Sigmoid colon (tissue), 7 donors: Measurements from ENCODE around the gene SLC6A3. TPM values are rescaled to one million over a fixed set of nuclear protein-coding genes. Genes with fewer than 3 reads are reported as not detected.
"Not testable (repeated sequence)": the region's sequence is repeated elsewhere in the genome, so short reads cannot be mapped to it uniquely, and the experiment has no call there.

ENCODE experiments used
- DNase-seq: peaks from one replicate; pipeline ENCODE4 v3.0.0-alpha.2; 2019
- H3K27ac ChIP-seq, 4 donors: fragments of 200-600 bp; sonication (generic); one replicate each; pipeline ENCODE4 v1.5.1; 2016 to 2019; ENCODE audit warnings: mild to moderate bottlenecking in 1 of 4
- H3K27me3 ChIP-seq, 3 donors: fragments of 200-600 bp; sonication (generic); one replicate each; pipeline ENCODE4 v1.5.1; 2019; ENCODE audit warnings: mild to moderate bottlenecking in 1 of 3
- H3K36me3 ChIP-seq, 4 donors: fragments of 200-600 bp; sonication (generic); one replicate each; pipeline ENCODE4 v1.5.1; 2016 to 2019
- H3K4me1 ChIP-seq, 4 donors: fragments of 200-600 bp; sonication (generic); one replicate each; pipeline ENCODE4 v1.5.1; 2017 to 2019
- H3K4me3 ChIP-seq, 4 donors: fragments of 200-600 bp; sonication (generic); one replicate each; pipeline ENCODE4 v1.5.1; 2017 to 2019; ENCODE audit warnings: mild to moderate bottlenecking in 2 of 4, moderate library complexity in 1 of 4
- H3K9me3 ChIP-seq, 4 donors: fragments of 200-600 bp in 3 of 4; sonication (generic) in 3 of 4; one replicate each; pipeline versions ENCODE4 v1.5.1 to v1.6.1; 2013 to 2019
- CTCF ChIP-seq, 4 experiments: fragments of 450-650 bp in 3 of 4; fragments of 200-600 bp in 1 of 4; IDR thresholded peaks; one replicate each; pipeline ENCODE4 v1.5.1; 2016 to 2019; ENCODE audit warnings: antibody characterized with exemption in 4 of 4, mild to moderate bottlenecking in 3 of 4, moderate library complexity in 2 of 4
- EP300 ChIP-seq, 4 donors: sonication (generic); formaldehyde crosslinking; IDR thresholded peaks; one replicate each; pipeline ENCODE4 v1.6.1; 2017; ENCODE audit warnings: antibody characterized with exemption in 4 of 4
- POLR2A ChIP-seq, 2 donors: fragments of 450-650 bp; IDR thresholded peaks; one replicate each; pipeline ENCODE4 v1.6.1; 2016; ENCODE audit warnings: antibody characterized with exemption in 2 of 2, mild to moderate bottlenecking in 2 of 2, moderate library complexity in 2 of 2
- POLR2AphosphoS5 ChIP-seq, 4 donors: sonication (generic); formaldehyde crosslinking; IDR thresholded peaks; one replicate each; pipeline ENCODE4 v1.6.1; 2017; ENCODE audit warnings: antibody characterized with exemption in 4 of 4
- WGBS, 2 donors: extraction: QIAGEN DNeasy Blood & Tissue Kit; methylation state at CpG; one replicate each; pipeline ENCODE4 v1.1.7; 2013; 5-methylcytosine and 5-hydroxymethylcytosine counted together
- intact Hi-C: fragments of 100-400 bp; cut with DNase I; formaldehyde crosslinking; loops from one replicate; pipeline ENCODE4 v1.15.1; 2023
- polyA plus RNA-seq, 3 donors: library from polyadenylated mRNA; stranded (reverse); fragments of 200-250 nt; gene quantifications; one replicate each; pipeline ENCODE4 v1.2.3, GENCODE V29; 2013
- total RNA-seq, 4 donors: library from RNA; depleted of rRNA; stranded (reverse); fragments of >200 nt; gene quantifications; one replicate each; pipeline ENCODE4 v1.1.0, GENCODE V29; 2016
- donor health status: healthy with polysubstance abuse.
- donor health status: Bipolar disorder and iron deficiency.
- donor health status: healthy.

The SLC6A3 gene
- total and polyA plus RNA-seq, 7 donors, result 0.06 TPM; not detected in 6

- no peak for TF ChIP-seq EP300 (IDR thresholded peaks at IDR 0.05)
- TF ChIP-seq CTCF (IDR thresholded peaks at IDR 0.05), result no peak
- TF ChIP-seq POLR2AphosphoS5 (IDR thresholded peaks at IDR 0.05), result no peak
- no peak for TF ChIP-seq POLR2A (IDR thresholded peaks at IDR 0.05)
- no peaks in the 10 kb centered on the region for H3K36me3 ChIP-seq
- H3K27me3 ChIP-seq, result peaks cover 3 to 70% (median 35%) of the 10 kb centered on the region in 3 donors
- H3K9me3 ChIP-seq, result no peaks in the 10 kb centered on the region
- 75 to 87% methylated on average over 29 of the region's 29 CpGs for WGBS, 2 donors
- no peak overlapping the region for H3K4me3 ChIP-seq
- no peak for DNase-seq
- no peaks in the 10 kb centered on the region for H3K4me1 ChIP-seq
- no peak overlapping the region for H3K27ac ChIP-seq
- intact Hi-C loops, result no loop called here
Observed at GRCh38 chr5:1362242-1363015, 82.8 kb downstream of the SLC6A3 start.

GRCh38 chr5:1360861-1361260 is 84.4 kb downstream of the SLC6A3 start:
- H3K4me1 ChIP-seq, result no peaks in the 10 kb centered on the region
- intact Hi-C loops, result no loop called here
- H3K27me3 ChIP-seq, result peaks cover 3 to 77% (median 36%) of the 10 kb centered on the region in 3 donors
- no peak overlapping the region for H3K4me3 ChIP-seq
- H3K36me3 ChIP-seq, result no peaks in the 10 kb centered on the region
- no peaks in the 10 kb centered on the region for H3K9me3 ChIP-seq
- TF ChIP-seq EP300 (IDR thresholded peaks at IDR 0.05), result no peak
- TF ChIP-seq POLR2AphosphoS5 (IDR thresholded peaks at IDR 0.05), result no peak
- no peak for TF ChIP-seq POLR2A (IDR thresholded peaks at IDR 0.05)
- TF ChIP-seq CTCF (IDR thresholded peaks at IDR 0.05), result no peak
- no peak overlapping the region for H3K27ac ChIP-seq
- 75 to 79% methylated on average over 4 of the region's 4 CpGs for WGBS, 2 donors
- no peak for DNase-seq

- H3K4me1 ChIP-seq, DNase-seq, H3K4me3 ChIP-seq, H3K27ac ChIP-seq, H3K36me3 ChIP-seq, intact Hi-C loops, H3K9me3 ChIP-seq: not testable (repeated sequence)
- WGBS, 2 donors, result 76 to 78% methylated on average over 7 of the region's 7 CpGs
- H3K27me3 ChIP-seq, result peaks cover 3 to 77% (median 36%) of the 10 kb centered on the region in 3 donors
Observed at GRCh38 chr5:1360367-1360766, 84.9 kb downstream of the SLC6A3 start.

- 83 to 89% methylated on average over 11 of the region's 11 CpGs for WGBS, 2 donors
- peaks cover 3 to 75% (median 36%) of the 10 kb centered on the region in 3 donors for H3K27me3 ChIP-seq
- intact Hi-C loops, result no loop called here
Observed at GRCh38 chr5:1359713-1360112, 85.5 kb downstream of the SLC6A3 start.

More at GRCh38 chr5:1359713-1360112, 85.5 kb downstream of the SLC6A3 start:
- Histone ChIP-seq H3K9me3 (no peaks in the 10 kb centered on the region), H3K36me3 (no peaks in the 10 kb centered on the region), H3K27ac (no peak overlapping the region), H3K4me3 (no peak overlapping the region), H3K4me1 (no peaks in the 10 kb centered on the region)
- TF ChIP-seq CTCF (IDR thresholded peaks at IDR 0.05), result no peak
- no peak for TF ChIP-seq EP300 (IDR thresholded peaks at IDR 0.05)
- TF ChIP-seq POLR2A (IDR thresholded peaks at IDR 0.05), result no peak
- TF ChIP-seq POLR2AphosphoS5 (IDR thresholded peaks at IDR 0.05), result no peak
- no peak for DNase-seq
